Fibroblast of skin of scalp (primary cell): ENCODE data around the gene HAO1. TPM values are rescaled to one million over a fixed set of nuclear protein-coding genes. Genes with fewer than 3 reads are reported as not detected.
"Not testable (repeated sequence)": the region's sequence is repeated elsewhere in the genome, so short reads cannot be mapped to it uniquely, and the experiment has no call there.

Experiments
- DNase-seq: peaks from one replicate; pipeline ENCODE4 v3.0.0-alpha.2; 2013
- polyA plus RNA-seq, 2 experiments: library from polyadenylated mRNA; unstranded; fragments of 120-200 nt; gene quantifications; one replicate each; pipeline ENCODE4 v1.2.1, GENCODE V29; 2013; ENCODE audit not compliant: insufficient read length in 2 of 2

HAO1 gene
- not detected for polyA plus RNA-seq (2013, experiment 1 of 2; ENCODE audit: insufficient read length)
- not detected for polyA plus RNA-seq (2013, experiment 2 of 2; ENCODE audit: insufficient read length)

- DNase-seq = no peak
Observed at GRCh38 chr20:7940341-7940740, at the start of gene HAO1. Gene HAO1, minus strand, starts transcription at chr20:7940458. Its CDS starts 36 bp downstream, at chr20:7940422.

- no peak for DNase-seq
Observed at GRCh38 chr20:7989379-7989778, 49.1 kb upstream of the HAO1 start.

- DNase-seq = no peak
Observed at GRCh38 chr20:7985916-7986315, 45.7 kb upstream of the HAO1 start.

- DNase-seq = no peak
Observed at GRCh38 chr20:7984192-7984591, 43.9 kb upstream of the HAO1 start.

GRCh38 chr20:7981374-7981773, 41.1 kb upstream of the HAO1 start:
- no peak for DNase-seq

GRCh38 chr20:7980332-7981046, 40.2 kb upstream of the HAO1 start:
- peak; percentile 49 for DNase-seq

- DNase-seq = no peak
Observed at GRCh38 chr20:7977709-7978108, 37.5 kb upstream of the HAO1 start.

- DNase-seq = no peak
Observed at GRCh38 chr20:7975851-7976414, 35.7 kb upstream of the HAO1 start.

GRCh38 chr20:7974785-7975435, 34.7 kb upstream of the HAO1 start:
- no peak for DNase-seq

- peak; percentile 13 for DNase-seq
Observed at GRCh38 chr20:7971536-7972280, 31.4 kb upstream of the HAO1 start.

GRCh38 chr20:7967199-7967844, 27.1 kb upstream of the HAO1 start:
- DNase-seq = peak; percentile 53

GRCh38 chr20:7966176-7966575, 25.9 kb upstream of the HAO1 start:
- no peak for DNase-seq

GRCh38 chr20:7959484-7959883, 19.2 kb upstream of the HAO1 start:
- no peak for DNase-seq

GRCh38 chr20:7956561-7956960, 16.3 kb upstream of the HAO1 start:
- not testable (repeated sequence) for DNase-seq

- no peak for DNase-seq
Observed at GRCh38 chr20:7950387-7950786, 10.1 kb upstream of the HAO1 start.

- DNase-seq = no peak
Observed at GRCh38 chr20:7943891-7944290, 3.6 kb upstream of the HAO1 start.

- DNase-seq = no peak
Observed at GRCh38 chr20:7939663-7940062, 595 bp downstream of the HAO1 start.

GRCh38 chr20:7938058-7938457, 2.2 kb downstream of the HAO1 start:
- DNase-seq = no peak

GRCh38 chr20:7937328-7937727, 2.9 kb downstream of the HAO1 start:
- DNase-seq = no peak

GRCh38 chr20:7935027-7935551, 5.2 kb downstream of the HAO1 start:
- DNase-seq = no peak

- DNase-seq = no peak
Observed at GRCh38 chr20:7933346-7933745, 6.9 kb downstream of the HAO1 start.

- peak; percentile 15 for DNase-seq
Observed at GRCh38 chr20:7930343-7930742, 9.9 kb downstream of the HAO1 start.
